GM13977 (cell line): ENCODE data around the gene TRIM54.
"Not testable (repeated sequence)": the region's sequence is repeated elsewhere in the genome, so short reads cannot be mapped to it uniquely, and the experiment has no call there.

Experiments used
- DNase-seq: peaks from one replicate; pipeline ENCODE4 v3.0.0; 2012; ENCODE audit warnings: low spot score
- CTCF ChIP-seq: IDR thresholded peaks from 2 replicates; pipeline ENCODE4 v1.5.1; 2012; ENCODE audit warnings: mild to moderate bottlenecking, control low read depth; ENCODE audit not compliant: insufficient read depth; ENCODE audit errors: extremely low read depth, missing control alignments
- in situ Hi-C: fragments of 300-500 bp; cut with MboI; formaldehyde crosslinking; loops from one replicate; pipeline ENCODE4 v1.12.0; 2022; ENCODE audit warnings: low sequenced_read_pairs, low pct_unique_long_range_greater_than_20kb, mixed read lengths, inconsistent platforms; ENCODE audit not compliant: unreplicated experiment

TRIM54 gene

GRCh38 chr2:27351802-27352598, 69.8 kb downstream of the TRIM54 start:
- no peak for TF ChIP-seq CTCF
- no peak for DNase-seq
- in situ Hi-C loops = no loop called here

DNA sequence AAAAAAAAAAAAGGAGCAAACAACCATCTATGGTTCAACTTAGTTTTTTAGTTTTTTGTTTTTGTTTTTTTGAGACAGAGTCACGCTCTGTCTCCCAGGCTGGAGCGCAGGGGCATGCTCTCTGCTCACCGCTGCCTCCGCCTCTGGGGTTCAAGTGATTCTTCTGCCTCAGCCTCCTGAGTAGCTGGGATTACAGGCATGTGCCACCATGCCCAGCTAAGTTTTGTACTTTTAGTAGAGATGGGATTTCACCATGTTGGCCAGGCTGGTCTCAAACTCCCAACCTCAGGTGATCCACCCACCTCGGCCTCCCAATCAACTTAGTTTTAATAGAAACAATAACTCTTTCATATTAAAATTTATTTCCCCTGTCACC, 71.1 kb downstream of the TRIM54 start:
- DNase-seq, in situ Hi-C loops: not testable (repeated sequence)

- no peak for TF ChIP-seq CTCF
- DNase-seq = no peak
- in situ Hi-C loops = no loop called here
Measured at GRCh38 chr2:27353762-27354596, 71.8 kb downstream of the TRIM54 start.

- no peak for DNase-seq
- TF ChIP-seq CTCF = no peak
- in situ Hi-C loops = no loop called here
Measured at GRCh38 chr2:27354597-27354927, 72.3 kb downstream of the TRIM54 start.

GRCh38 chr2:27356056-27356381, 73.8 kb downstream of the TRIM54 start:
- in situ Hi-C loops = no loop called here
- DNase-seq = peak; percentile 68
- TF ChIP-seq CTCF = no peak

DNA sequence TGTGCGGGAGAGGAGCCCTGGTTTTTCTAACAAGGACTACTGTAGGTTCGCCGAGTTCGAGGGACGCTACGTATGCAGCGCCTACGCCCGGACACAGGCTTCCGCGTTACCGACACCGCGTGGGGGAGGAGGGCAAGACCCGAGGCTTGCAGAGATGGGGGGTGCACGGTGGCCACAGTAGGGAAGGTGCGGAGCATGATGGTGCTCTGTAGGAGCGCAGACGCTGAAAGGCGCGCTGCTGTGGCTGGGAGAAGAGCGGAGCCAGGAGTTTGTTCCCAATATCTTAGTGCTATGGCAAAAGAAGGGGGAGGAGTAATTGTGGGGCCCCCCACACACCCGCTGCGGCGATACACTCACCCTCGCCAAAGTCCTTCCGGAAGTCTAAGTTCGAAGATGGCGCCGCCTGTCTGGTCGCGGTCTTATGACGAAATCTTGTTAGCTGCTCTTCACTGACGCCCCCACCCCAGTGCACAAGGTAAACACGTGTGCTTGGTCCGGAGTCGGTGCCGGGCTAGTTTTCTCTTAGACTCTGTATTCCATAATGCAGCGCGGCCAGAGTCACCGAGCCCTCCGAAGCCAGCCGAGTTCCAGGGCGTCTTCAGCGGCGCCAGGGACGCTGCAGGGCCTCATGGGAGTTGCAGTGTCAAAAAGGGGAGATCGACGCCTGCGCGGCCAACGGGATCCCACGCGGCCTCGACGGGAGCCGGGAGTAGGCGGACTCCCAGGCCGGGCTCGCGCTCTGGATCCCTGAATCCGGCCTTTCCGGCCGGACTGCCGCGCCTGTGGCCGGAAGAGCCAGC, 74.4 kb downstream of the TRIM54 start, which contains the start of gene GTF3C2:
Gene GTF3C2 (minus strand): TSS at position 383 of the 800 bp plus-strand sequence. CDS start 13,210 bp downstream, outside the sequence.
- in situ Hi-C loops = no loop called here
- TF ChIP-seq CTCF = no peak

More for the DNA sequence above, 74.4 kb downstream of the TRIM54 start, which contains the start of gene GTF3C2:
- DNase-seq = peak; percentile 91
